ENCODE measurements around the gene KCNB1. TPM values are rescaled to one million over a fixed set of nuclear protein-coding genes. Genes with fewer than 3 reads are reported as not detected.

Gene KCNB1
- polyA plus RNA-seq, 1 donor from 2014 or later: 3.6 TPM

- H3K4me3 ChIP-seq (ENCODE audit: low read length): no peak overlapping the region
Measured at GRCh38 chr20:49388744-49389143, 93.7 kb downstream of the KCNB1 start.

GRCh38 chr20:49387581-49387939 is 94.9 kb downstream of the KCNB1 start:
- TF ChIP-seq RAD21 (conservative IDR thresholded peaks at IDR 0.05): no peak
- TF ChIP-seq CTCF (IDR thresholded peaks at IDR 0.05; ENCODE audit: poor library complexity, severe bottlenecking): no peak
- Histone ChIP-seq H3K79me2 (replicated peaks; ENCODE audit: insufficient read depth, low read length) (no peaks in the 10 kb centered on the region), H3K4me2 (ENCODE audit: low read length) (no peak overlapping the region), H3K9me2 (ENCODE audit: insufficient read depth, low read length) (no peaks in the 10 kb centered on the region), H3K27me3 (ENCODE audit: insufficient read depth, low read depth, low read length) (no peaks in the 10 kb centered on the region), H3K4me3 (ENCODE audit: low read length) (no peak overlapping the region), H3F3A (ENCODE audit: insufficient read depth, low read length, poor library complexity, severe bottlenecking) (no peaks in the 10 kb centered on the region), H3K9me3 (ENCODE audit: low read length) (no peaks in the 10 kb centered on the region), H3K9ac (ENCODE audit: low read length) (no peak overlapping the region), H2AFZ (ENCODE audit: low read depth, low read length) (no peak overlapping the region), H3K27ac (ENCODE audit: low read length) (no peak overlapping the region), H4K20me1 (ENCODE audit: insufficient read depth) (no peaks in the 10 kb centered on the region), H3K36me3 (ENCODE audit: insufficient read depth, low read length) (no peaks in the 10 kb centered on the region)

More at GRCh38 chr20:49388744-49389143, 93.7 kb downstream of the KCNB1 start:
- Histone ChIP-seq H4K20me1 (ENCODE audit: insufficient read depth) (no peaks in the 10 kb centered on the region), H3K27ac (ENCODE audit: low read length) (no peak overlapping the region), H2AFZ (ENCODE audit: low read depth, low read length) (no peak overlapping the region), H3K27me3 (ENCODE audit: insufficient read depth, low read depth, low read length) (no peaks in the 10 kb centered on the region), H3F3A (ENCODE audit: insufficient read depth, low read length, poor library complexity, severe bottlenecking) (no peaks in the 10 kb centered on the region), H3K36me3 (ENCODE audit: insufficient read depth, low read length) (no peaks in the 10 kb centered on the region), H3K9ac (ENCODE audit: low read length) (no peak overlapping the region), H3K79me2 (replicated peaks; ENCODE audit: insufficient read depth, low read length) (no peaks in the 10 kb centered on the region), H3K9me2 (ENCODE audit: insufficient read depth, low read length) (no peaks in the 10 kb centered on the region), H3K4me2 (ENCODE audit: low read length) (no peak overlapping the region), H3K9me3 (ENCODE audit: low read length) (no peaks in the 10 kb centered on the region)
- TF ChIP-seq POLR2AphosphoS5 (IDR thresholded peaks at IDR 0.05): no peak
- TF ChIP-seq EZH2 (IDR thresholded peaks at IDR 0.05; ENCODE audit: borderline replicate concordance, insufficient read depth, low read length, poor library complexity, severe bottlenecking): no peak
- TF ChIP-seq TAF1 (IDR thresholded peaks at IDR 0.05; ENCODE audit: low read depth): no peak
- TF ChIP-seq CTCF (IDR thresholded peaks at IDR 0.05; ENCODE audit: poor library complexity, severe bottlenecking): no peak
- TF ChIP-seq RAD21 (conservative IDR thresholded peaks at IDR 0.05): no peak
- TF ChIP-seq REST (IDR thresholded peaks at IDR 0.05; ENCODE audit: borderline replicate concordance): no peak
- TF ChIP-seq SMC3 (conservative IDR thresholded peaks at IDR 0.05; ENCODE audit: poor library complexity): no peak
- TF ChIP-seq MXI1 (conservative IDR thresholded peaks at IDR 0.05; ENCODE audit: poor library complexity, severe bottlenecking): no peak
- no peak for TF ChIP-seq EP300 (conservative IDR thresholded peaks at IDR 0.05; ENCODE audit: poor library complexity, severe bottlenecking)
